Erythroblast (primary cell): ENCODE measurements around the gene CDK5R1.

Source experiments
- GATA1 ChIP-seq: IDR thresholded peaks from 2 replicates; pipeline ENCODE4 v1.6.1; 2011; ENCODE audit warnings: low read depth, mild to moderate bottlenecking, control low read depth, low read length, moderate library complexity
- POLR2A ChIP-seq: IDR thresholded peaks from 2 replicates; pipeline ENCODE4 v1.6.1; 2011; ENCODE audit warnings: mild to moderate bottlenecking, low read length

GRCh38 chr17:32486111-32486700 lies 587 bp upstream of the CDK5R1 start:
- TF ChIP-seq POLR2A = no peak
- no peak for TF ChIP-seq GATA1
